Measurements from ENCODE around the gene GPATCH4.
"Not testable (repeated sequence)": the region's sequence is repeated elsewhere in the genome, so short reads cannot be mapped to it uniquely, and the experiment has no call there.

GPATCH4 gene

DNA sequence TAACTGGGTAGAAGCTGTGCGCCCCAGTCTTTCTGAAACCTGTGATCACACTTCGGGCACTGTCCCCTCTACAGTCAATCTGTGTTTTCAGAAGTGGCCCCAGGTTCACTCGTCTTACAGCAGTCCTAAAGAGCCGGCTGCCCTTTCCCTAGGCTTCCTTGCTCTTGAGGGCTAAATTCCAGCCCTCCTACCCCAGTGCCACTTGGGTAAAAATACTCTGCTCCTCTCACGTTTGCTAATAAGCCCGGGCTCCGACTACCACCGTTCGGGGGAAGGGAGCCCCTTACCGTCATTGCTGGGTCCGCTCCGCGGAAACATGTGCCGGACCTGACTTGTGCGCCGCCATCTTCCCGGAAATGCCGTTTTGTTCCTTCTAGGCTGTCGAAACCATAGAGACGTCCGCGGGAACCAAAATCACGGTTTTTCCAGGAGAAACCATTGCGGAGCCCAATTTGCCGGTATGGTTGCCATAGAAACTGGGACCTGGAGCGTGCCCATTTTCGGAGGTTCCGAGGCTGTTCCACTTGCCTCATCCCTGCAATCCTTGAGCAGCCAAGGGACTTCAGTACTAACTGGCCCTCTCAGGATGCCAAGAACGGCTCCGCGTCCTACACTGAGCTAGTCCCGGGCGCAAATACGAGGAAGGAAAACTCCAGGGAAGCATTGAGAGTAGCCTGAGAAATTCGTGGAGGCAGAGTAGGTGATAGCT lies at the start of gene GPATCH4:
GPATCH4 (minus strand) TSS at position 358 of the 709 bp plus-strand sequence.
- DNase-seq (ENCODE audit: extremely low read depth in 1 of 2, low read depth in 1 of 2), result peak; percentile 60 to 74

GRCh38 chr1:156648951-156649350 lies 47.7 kb upstream of the GPATCH4 start:
- DNase-seq (ENCODE audit: extremely low read depth in 1 of 2, low read depth in 1 of 2), result no peak

- no peak for DNase-seq (ENCODE audit: extremely low read depth in 1 of 2, low read depth in 1 of 2)
Observed at GRCh38 chr1:156648496-156648895, 47.2 kb upstream of the GPATCH4 start.

GRCh38 chr1:156647351-156647750 lies 46.1 kb upstream of the GPATCH4 start:
- no peak for DNase-seq (ENCODE audit: extremely low read depth in 1 of 2, low read depth in 1 of 2)

DNA sequence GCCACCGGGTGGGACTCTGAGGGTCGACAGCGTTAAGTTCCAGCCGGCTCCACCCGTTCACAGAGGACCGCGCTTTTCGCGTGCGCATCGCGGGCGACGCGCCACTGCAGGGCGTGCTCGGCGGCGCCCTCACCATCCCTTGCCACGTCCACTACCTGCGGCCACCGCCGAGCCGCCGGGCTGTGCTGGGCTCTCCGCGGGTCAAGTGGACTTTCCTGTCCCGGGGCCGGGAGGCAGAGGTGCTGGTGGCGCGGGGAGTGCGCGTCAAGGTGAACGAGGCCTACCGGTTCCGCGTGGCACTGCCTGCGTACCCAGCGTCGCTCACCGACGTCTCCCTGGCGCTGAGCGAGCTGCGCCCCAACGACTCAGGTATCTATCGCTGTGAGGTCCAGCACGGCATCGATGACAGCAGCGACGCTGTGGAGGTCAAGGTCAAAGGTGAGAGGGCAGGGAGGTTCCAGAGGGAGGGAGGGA lies 45.5 kb upstream of the GPATCH4 start:
- no peak for DNase-seq (ENCODE audit: extremely low read depth in 1 of 2, low read depth in 1 of 2)

DNA sequence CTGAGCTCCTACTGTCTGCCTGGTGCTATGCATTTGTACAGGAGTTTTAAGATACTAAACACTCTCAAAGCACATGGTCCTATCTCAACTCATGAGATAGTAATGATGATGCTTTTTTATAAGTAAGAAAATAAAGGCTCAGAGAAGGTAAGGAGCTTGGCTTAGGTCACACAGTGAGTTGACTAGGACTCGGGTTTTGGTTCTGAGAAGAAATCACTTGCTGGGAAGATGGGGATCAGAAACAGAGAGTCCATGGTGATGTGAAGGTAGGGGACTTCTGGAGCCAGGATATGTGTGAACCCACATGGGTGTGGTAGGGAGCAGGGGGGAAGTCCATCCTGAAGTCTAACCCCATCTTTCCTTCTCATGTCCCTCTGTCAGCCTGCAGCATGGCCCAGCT lies 44.4 kb upstream of the GPATCH4 start:
- DNase-seq (ENCODE audit: extremely low read depth in 1 of 2, low read depth in 1 of 2), result no peak

DNA sequence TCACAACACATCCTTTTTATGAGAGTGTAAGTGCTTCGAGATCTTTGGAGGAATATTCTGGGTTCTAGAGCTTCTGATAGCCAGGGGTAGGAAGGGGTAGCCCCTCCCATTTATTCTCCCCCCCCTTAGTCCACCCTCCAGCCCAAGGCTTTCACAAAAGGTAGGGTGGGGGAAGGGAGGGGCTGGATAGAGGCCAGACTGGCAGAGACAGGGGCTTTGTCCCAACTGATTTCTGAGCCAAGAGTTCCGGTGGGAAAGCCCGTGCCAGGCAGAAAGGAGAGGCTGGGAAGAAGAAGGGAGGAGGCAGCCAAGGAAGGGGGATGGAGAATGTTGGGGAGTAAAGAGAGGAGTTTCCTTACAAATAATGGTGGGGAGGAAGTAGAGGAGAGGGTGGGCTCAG lies 43.8 kb upstream of the GPATCH4 start:
- DNase-seq (ENCODE audit: extremely low read depth in 1 of 2, low read depth in 1 of 2), result no peak

DNA sequence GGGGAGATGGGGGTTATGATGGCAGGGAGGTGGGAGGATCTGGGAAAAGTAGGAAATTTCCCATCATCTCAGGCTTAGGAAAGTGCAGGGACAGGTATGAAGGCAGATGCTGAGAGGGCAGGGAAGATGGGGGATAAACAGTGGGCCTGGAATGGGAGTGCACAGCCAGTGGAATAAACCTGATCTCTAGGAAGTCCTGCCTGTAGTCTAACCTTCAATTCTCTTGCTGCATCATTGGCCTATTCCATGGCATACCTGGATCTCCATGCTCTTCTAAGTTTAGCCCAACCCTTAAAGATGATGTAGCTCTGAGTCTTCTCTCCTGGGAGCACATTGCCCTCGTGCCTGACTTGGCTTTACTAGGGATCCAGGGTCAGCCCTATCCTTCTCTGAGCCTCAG lies 43.4 kb upstream of the GPATCH4 start:
- no peak for DNase-seq (ENCODE audit: extremely low read depth in 1 of 2, low read depth in 1 of 2)

- DNase-seq (ENCODE audit: extremely low read depth in 1 of 2, low read depth in 1 of 2), result no peak
Observed at GRCh38 chr1:156644146-156644545, 42.9 kb upstream of the GPATCH4 start.

DNA sequence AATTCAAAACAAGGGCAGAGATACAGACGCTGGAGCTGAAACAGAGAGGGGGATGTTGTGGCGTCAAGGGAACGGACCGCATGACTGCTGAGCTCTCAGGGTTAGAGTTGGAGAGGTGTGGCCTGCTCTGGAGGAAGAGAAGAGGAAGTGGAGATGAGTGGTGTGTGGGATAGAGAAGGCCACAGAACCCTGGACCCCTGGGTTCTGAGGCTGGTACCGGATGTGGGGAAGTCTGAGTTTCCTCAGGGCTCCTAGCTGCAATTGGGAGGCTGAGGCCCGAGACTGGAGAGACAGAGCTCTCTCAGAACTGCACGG lies 42.5 kb upstream of the GPATCH4 start:
- no peak for DNase-seq (ENCODE audit: extremely low read depth in 1 of 2, low read depth in 1 of 2)

GRCh38 chr1:156643049-156643777 lies 41.9 kb upstream of the GPATCH4 start:
- DNase-seq (ENCODE audit: extremely low read depth in 1 of 2, low read depth in 1 of 2), result no peak

GRCh38 chr1:156642265-156643048 lies 41.2 kb upstream of the GPATCH4 start:
- DNase-seq (ENCODE audit: extremely low read depth in 1 of 2, low read depth in 1 of 2), result no peak

- no peak for DNase-seq (ENCODE audit: extremely low read depth in 1 of 2, low read depth in 1 of 2)
Observed at GRCh38 chr1:156641761-156642264, 40.5 kb upstream of the GPATCH4 start, which contains the start of gene BCAN. BCAN (plus strand) TSS chr1:156642117; CDS start chr1:156646055, 3,938 bp downstream.

- DNase-seq (ENCODE audit: extremely low read depth in 1 of 2, low read depth in 1 of 2), result no peak
Observed at GRCh38 chr1:156640842-156641706, 39.8 kb upstream of the GPATCH4 start.

GRCh38 chr1:156639601-156640101 lies 38.4 kb upstream of the GPATCH4 start:
- no peak for DNase-seq (ENCODE audit: extremely low read depth in 1 of 2, low read depth in 1 of 2)

GRCh38 chr1:156638189-156638985 lies 37.1 kb upstream of the GPATCH4 start:
- DNase-seq (ENCODE audit: extremely low read depth in 1 of 2, low read depth in 1 of 2), result no peak

GRCh38 chr1:156632355-156632754 lies 31.1 kb upstream of the GPATCH4 start:
- DNase-seq (ENCODE audit: extremely low read depth in 1 of 2, low read depth in 1 of 2), result no peak

DNA sequence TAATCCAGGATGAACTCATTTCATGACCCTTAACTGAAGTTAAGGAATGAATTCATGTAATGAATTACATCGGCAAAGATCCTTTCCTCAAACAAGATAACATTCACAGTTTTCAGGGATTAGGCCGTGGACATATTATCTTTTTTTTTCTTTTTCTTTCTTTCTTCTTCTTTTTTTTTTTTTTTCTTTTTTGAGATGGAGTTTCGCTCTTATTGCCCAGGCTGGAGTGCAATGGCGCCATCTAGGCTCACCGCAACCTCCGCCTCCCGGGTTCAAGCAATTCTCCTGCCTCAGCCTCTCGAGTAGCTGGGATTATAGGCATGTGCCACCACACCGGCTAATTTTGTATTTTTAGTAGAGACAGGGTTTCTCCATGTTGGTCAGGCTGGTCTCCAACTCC lies 29.9 kb upstream of the GPATCH4 start:
- not testable (repeated sequence) for DNase-seq (ENCODE audit: extremely low read depth in 1 of 2, low read depth in 1 of 2)

DNA sequence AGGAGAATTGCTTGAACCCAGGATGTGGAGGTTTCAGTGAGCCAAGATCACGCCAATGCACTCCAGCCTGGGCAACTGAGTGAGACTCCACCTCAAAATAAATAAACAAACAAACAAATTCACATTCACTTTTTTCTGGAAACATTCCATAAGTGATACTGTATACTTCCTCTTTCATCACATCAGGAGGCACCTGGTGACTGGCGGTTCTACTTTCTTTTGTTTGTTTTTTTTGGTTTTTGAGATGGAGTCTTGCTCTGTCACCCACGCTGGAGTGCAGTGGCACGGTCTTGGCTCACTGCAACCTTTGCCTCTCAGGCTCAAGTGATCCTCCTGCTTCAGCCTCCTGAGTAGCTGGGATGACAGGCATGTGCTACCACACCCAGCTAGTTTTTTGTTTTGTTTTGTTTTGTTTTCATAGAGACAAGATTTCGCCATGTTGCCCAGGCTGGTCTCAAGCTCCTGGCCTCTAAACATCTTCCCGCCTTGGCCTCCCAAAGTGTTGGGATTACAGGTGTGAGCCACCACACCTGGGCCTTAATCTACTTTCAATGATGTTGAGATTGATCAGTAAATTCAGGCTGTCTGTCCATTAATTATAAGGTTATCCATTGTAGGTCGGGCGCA lies 28.7 kb upstream of the GPATCH4 start:
- DNase-seq (ENCODE audit: extremely low read depth in 1 of 2, low read depth in 1 of 2), result no peak
